Liver (tissue), 9 donors: Measurements from ENCODE around the gene RNU6-1. TPM values are rescaled to one million over a fixed set of nuclear protein-coding genes. Genes with fewer than 3 reads are reported as not detected.

ENCODE experiments used
- DNase-seq: peaks from one replicate; pipeline ENCODE4 v3.0.0-alpha.2; 2017; ENCODE audit warnings: low spot score
- H3K27ac ChIP-seq, 2 donors: one replicate each; pipeline ENCODE4 v1.7.0; 2013; ENCODE audit warnings: inconsistent platforms in 2 of 2, low read length in 2 of 2, control low read depth in 1 of 2, low read depth in 1 of 2, mild to moderate bottlenecking in 1 of 2
- H3K27me3 ChIP-seq, 4 donors: one replicate each; pipeline versions ENCODE4 v1.6.1 to v1.7.0; 2013; ENCODE audit warnings: low read length in 3 of 4, inconsistent platforms in 1 of 4, mild to moderate bottlenecking in 1 of 4, moderate library complexity in 1 of 4; ENCODE audit not compliant: control insufficient read depth in 4 of 4, insufficient read depth in 4 of 4
- H3K36me3 ChIP-seq, 4 donors: one replicate each; pipeline versions ENCODE4 v1.6.1 to v1.7.0; 2013; ENCODE audit warnings: low read length in 3 of 4, mild to moderate bottlenecking in 3 of 4, low read depth in 1 of 4, moderate library complexity in 1 of 4; ENCODE audit not compliant: control insufficient read depth in 4 of 4, insufficient read depth in 3 of 4
- H3K4me1 ChIP-seq, 4 donors: one replicate each; pipeline versions ENCODE4 v1.6.1 to v1.7.0; 2013; ENCODE audit warnings: low read length in 3 of 4, mild to moderate bottlenecking in 3 of 4, moderate library complexity in 1 of 4; ENCODE audit not compliant: control insufficient read depth in 4 of 4, insufficient read depth in 4 of 4
- H3K4me3 ChIP-seq, 3 donors: one replicate each; pipeline versions ENCODE4 v1.6.1 to v1.7.0; 2013; ENCODE audit warnings: low read length in 3 of 3, control low read depth in 1 of 3, low read depth in 1 of 3, mild to moderate bottlenecking in 1 of 3
- H3K9ac ChIP-seq, 2 donors: one replicate each; pipeline ENCODE4 v1.7.0; 2013; ENCODE audit warnings: low read length in 2 of 2, mild to moderate bottlenecking in 2 of 2, moderate library complexity in 2 of 2, control low read depth in 1 of 2, low read depth in 1 of 2
- H3K9me3 ChIP-seq, 4 donors: one replicate each; pipeline versions ENCODE4 v1.6.1 to v1.7.0; 2013; ENCODE audit warnings: low read length in 3 of 4; ENCODE audit not compliant: control insufficient read depth in 4 of 4
- ATF3 ChIP-seq: IDR thresholded peaks from 2 replicates; pipeline ENCODE4 v1.6.1; 2016; ENCODE audit warnings: antibody characterized with exemption
- CTCF ChIP-seq: fragments of 150-350 bp; IDR thresholded peaks from 2 replicates; pipeline ENCODE4 v1.5.1; 2017; ENCODE audit warnings: improper control_type of control experiment, low read depth, low read length; ENCODE audit not compliant: missing input control
- EGR1 ChIP-seq, 2 donors: IDR thresholded peaks; 2 replicates each; pipeline ENCODE4 v1.6.1; 2016 to 2018; ENCODE audit warnings: antibody characterized with exemption in 2 of 2, low read depth in 2 of 2
- FOXA1 ChIP-seq: IDR thresholded peaks from 2 replicates; pipeline ENCODE4 v1.6.1; 2016; ENCODE audit warnings: antibody characterized with exemption
- FOXA2 ChIP-seq: IDR thresholded peaks from 2 replicates; pipeline ENCODE4 v1.6.1; 2016; ENCODE audit warnings: antibody characterized with exemption
- GABPA ChIP-seq, 2 donors: IDR thresholded peaks in 1 of 2; conservative IDR thresholded peaks in 1 of 2; 2 replicates each; pipeline ENCODE4 v1.6.1; 2016; ENCODE audit warnings: antibody characterized with exemption in 2 of 2, mild to moderate bottlenecking in 1 of 2, moderate library complexity in 1 of 2
- HNF4A ChIP-seq, 2 donors: conservative IDR thresholded peaks; 2 replicates each; pipeline ENCODE4 v1.6.1; 2016; ENCODE audit warnings: antibody characterized with exemption in 2 of 2, mild to moderate bottlenecking in 2 of 2
- HNF4G ChIP-seq: IDR thresholded peaks from 2 replicates; pipeline ENCODE4 v1.6.1; 2016; ENCODE audit warnings: antibody characterized with exemption
- JUND ChIP-seq, 2 donors: IDR thresholded peaks; 2 replicates each; pipeline ENCODE4 v1.6.1; 2016; ENCODE audit warnings: antibody characterized with exemption in 2 of 2
- MAX ChIP-seq: IDR thresholded peaks from 2 replicates; pipeline ENCODE4 v1.6.1; 2016; ENCODE audit warnings: antibody characterized with exemption
- NR2F2 ChIP-seq: IDR thresholded peaks from 2 replicates; pipeline ENCODE4 v1.6.1; 2016; ENCODE audit warnings: antibody characterized with exemption
- RAD21 ChIP-seq, 2 donors: IDR thresholded peaks; 2 replicates each; pipeline ENCODE4 v1.6.1; 2016; ENCODE audit warnings: antibody characterized with exemption in 2 of 2, mild to moderate bottlenecking in 2 of 2
- REST ChIP-seq: IDR thresholded peaks from 2 replicates; pipeline ENCODE4 v1.6.1; 2016; ENCODE audit warnings: antibody characterized with exemption, mild to moderate bottlenecking
- RXRA ChIP-seq, 2 donors: IDR thresholded peaks; 2 replicates each; pipeline ENCODE4 v1.6.1; 2017 to 2018; ENCODE audit warnings: antibody characterized with exemption in 2 of 2, mild to moderate bottlenecking in 1 of 2
- SP1 ChIP-seq: IDR thresholded peaks from 2 replicates; pipeline ENCODE4 v1.6.1; 2018; ENCODE audit warnings: antibody characterized with exemption, mild to moderate bottlenecking
- TAF1 ChIP-seq: conservative IDR thresholded peaks from 2 replicates; pipeline ENCODE4 v1.6.1; 2016; ENCODE audit warnings: antibody characterized with exemption, mild to moderate bottlenecking
- YY1 ChIP-seq: IDR thresholded peaks from 2 replicates; pipeline ENCODE4 v1.6.1; 2016; ENCODE audit warnings: antibody characterized with exemption, mild to moderate bottlenecking
- ZBTB33 ChIP-seq: IDR thresholded peaks from 2 replicates; pipeline ENCODE4 v1.6.1; 2016; ENCODE audit warnings: antibody characterized with exemption
- WGBS: extraction: QIAGEN DNeasy Blood & Tissue Kit; methylation state at CpG from one replicate; pipeline ENCODE4 v1.1.7; 2013; 5-methylcytosine and 5-hydroxymethylcytosine counted together
- polyA plus RNA-seq, 2 donors: library from polyadenylated mRNA; stranded (reverse) in 1 of 2; unstranded in 1 of 2; fragments of 200-250 nt in 1 of 2; fragments of >200 nt in 1 of 2; fragmentation: Nextera tagmentation in 1 of 2; extraction: Ambion mirVana in 1 of 2; gene quantifications; one replicate each; pipeline versions ENCODE4 v1.2.1 to v1.2.3, GENCODE V29; 2013 to 2015
- total RNA-seq, 2 donors: library from RNA; depleted of rRNA; stranded (reverse); fragments of >200 nt; gene quantifications; one replicate each; pipeline ENCODE4 v1.2.3, GENCODE V29; 2014
- donor health status: healthy.
- donor health status: healthy.
- donor health status: healthy.
- donor health status: healthy.
- donor health status: healthy.

RNU6-1 gene
- total and polyA plus RNA-seq, 4 donors: not detected

- peak; percentile 53 for DNase-seq
- no peaks in the 10 kb centered on the region for H3K27me3 ChIP-seq
- TF ChIP-seq TAF1 (peak; percentile 21), HNF4G (no peak), REST (peak; percentile 19), ATF3 (no peak), HNF4A (conservative IDR thresholded peaks at IDR 0.05) (peak; percentile 50 to 64), ZBTB33 (no peak), GABPA (IDR thresholded peaks at IDR 0.05 in 1 of 2, conservative IDR thresholded peaks at IDR 0.05 in 1 of 2) (no peak), FOXA2 (no peak), NR2F2 (no peak), SP1 (peak; percentile 68), RXRA (IDR thresholded peaks at IDR 0.05) (peak in 1 of 2 donors; percentile 41), JUND (IDR thresholded peaks at IDR 0.05) (peak in 1 of 2 donors; percentile 3), CTCF (peak; percentile 12), EGR1 (IDR thresholded peaks at IDR 0.05; ENCODE audit: low read depth in 2 of 2) (no peak), FOXA1 (no peak), RAD21 (IDR thresholded peaks at IDR 0.05) (peak; percentile 25 to 58), MAX (no peak), YY1 (peak; percentile 61)
- peak overlapping the region; percentile 68 to 93 for H3K27ac ChIP-seq
- H3K4me1 ChIP-seq: peaks cover 13 to 46% (median 36%) of the 10 kb centered on the region in 4 donors
- no peaks in the 10 kb centered on the region for H3K36me3 ChIP-seq
- peak overlapping the region in 2 of 3 donors; percentile 12 to 20 for H3K4me3 ChIP-seq
- no peaks in the 10 kb centered on the region for H3K9me3 ChIP-seq
- 8% methylated on average over 25 of the region's 25 CpGs for WGBS
- peak overlapping the region in 1 of 2 donors; percentile 79 for H3K9ac ChIP-seq
Measured at GRCh38 chr15:67838789-67839332, 984 bp downstream of the RNU6-1 start.
